CD1c-positive myeloid dendritic cell (primary cell): ENCODE data around the gene PNPO.

Experiments used
- DNase-seq: peaks from one replicate; pipeline ENCODE4 v3.0.0-alpha.2; 2016; ENCODE audit errors: extremely low spot score

The PNPO gene

GRCh38 chr17:47941246-47942095, at the start of gene PNPO:
Gene PNPO (plus strand): TSS chr17:47941571. CDS start chr17:47941676, 105 bp downstream.
- peak; percentile 99 for DNase-seq

- DNase-seq, result no peak
Observed at GRCh38 chr17:47894498-47895346, 46.6 kb upstream of the PNPO start.

GRCh38 chr17:47895347-47895855, 46.0 kb upstream of the PNPO start:
- peak; percentile 20 for DNase-seq

GRCh38 chr17:47895856-47896671, 45.3 kb upstream of the PNPO start, which contains the start of gene SP2:
Gene SP2 (plus strand): TSS chr17:47896236. CDS start chr17:47896287, 51 bp downstream.
- DNase-seq, result peak; percentile 100

- DNase-seq, result peak; percentile 4
Observed at GRCh38 chr17:47896672-47897490, 44.5 kb upstream of the PNPO start.

GRCh38 chr17:47897561-47897960, 43.8 kb upstream of the PNPO start:
- no peak for DNase-seq

GRCh38 chr17:47898241-47898640, 43.1 kb upstream of the PNPO start:
- peak; percentile 58 for DNase-seq

- no peak for DNase-seq
Observed at GRCh38 chr17:47899643-47900042, 41.7 kb upstream of the PNPO start.

- DNase-seq, result no peak
Observed at GRCh38 chr17:47901423-47901822, 39.9 kb upstream of the PNPO start.

- no peak for DNase-seq
Observed at GRCh38 chr17:47902039-47902744, 39.2 kb upstream of the PNPO start.

- DNase-seq, result no peak
Observed at GRCh38 chr17:47905221-47905733, 36.1 kb upstream of the PNPO start.

- DNase-seq, result no peak
Observed at GRCh38 chr17:47906443-47906842, 34.9 kb upstream of the PNPO start.

GRCh38 chr17:47907932-47908562, 33.3 kb upstream of the PNPO start:
- DNase-seq, result peak; percentile 26

- no peak for DNase-seq
Observed at GRCh38 chr17:47913050-47913449, 28.3 kb upstream of the PNPO start.

GRCh38 chr17:47914306-47914948, 26.9 kb upstream of the PNPO start:
- DNase-seq, result no peak

GRCh38 chr17:47915776-47916398, 25.5 kb upstream of the PNPO start:
- no peak for DNase-seq

- no peak for DNase-seq
Observed at GRCh38 chr17:47916489-47917208, 24.7 kb upstream of the PNPO start.

GRCh38 chr17:47917581-47917980, 23.8 kb upstream of the PNPO start:
- no peak for DNase-seq
